Activated effector memory CD4-positive, alpha-beta T cell treated with Interleukin-2 at 50 U/mL for 16 hours (primary cell): ENCODE results near the gene VPS36.
"Not testable (repeated sequence)": the region's sequence is repeated elsewhere in the genome, so short reads cannot be mapped to it uniquely, and the experiment has no call there.

Experiments
- DNase-seq: peaks from one replicate; pipeline ENCODE4 v3.0.0-alpha.2; 2020

Gene VPS36

DNA sequence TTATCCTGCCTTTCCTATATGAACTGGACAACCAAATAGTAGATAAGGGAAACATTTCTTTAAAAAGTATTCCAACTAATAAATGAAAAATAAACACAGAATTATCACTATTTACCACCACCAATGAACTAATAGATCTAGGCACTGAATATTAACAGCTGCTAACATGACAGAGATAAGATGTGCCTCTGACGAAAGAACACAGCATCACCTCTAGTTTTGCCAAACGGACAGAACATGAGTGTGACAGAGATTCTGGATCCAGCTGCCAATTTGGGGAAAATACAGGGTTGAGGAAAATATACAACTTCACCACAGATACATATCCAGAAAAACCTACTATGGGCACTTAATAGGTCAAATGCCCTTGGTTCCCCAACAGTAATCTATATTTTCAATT lies 18.0 kb downstream of the VPS36 start:
- no peak for DNase-seq

DNA sequence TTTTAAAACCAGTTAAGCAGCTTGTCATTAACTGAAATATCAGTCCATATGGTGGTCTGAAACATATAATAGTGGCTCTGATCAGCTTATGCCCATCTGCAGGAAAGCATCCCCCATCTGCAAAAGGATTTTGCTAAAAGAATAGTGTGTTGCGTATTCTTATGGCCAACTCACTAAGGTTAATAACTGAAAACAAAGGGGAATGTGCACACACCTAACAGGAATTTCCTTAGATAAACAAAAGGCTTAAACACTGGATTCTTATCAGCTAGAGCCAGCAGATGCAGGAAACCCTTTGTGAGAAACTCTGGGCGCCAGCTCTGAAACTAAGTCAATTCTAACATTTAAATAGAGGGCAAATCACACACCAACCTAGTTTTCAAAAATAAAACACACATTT lies 22.1 kb downstream of the VPS36 start:
- DNase-seq: no peak

DNA sequence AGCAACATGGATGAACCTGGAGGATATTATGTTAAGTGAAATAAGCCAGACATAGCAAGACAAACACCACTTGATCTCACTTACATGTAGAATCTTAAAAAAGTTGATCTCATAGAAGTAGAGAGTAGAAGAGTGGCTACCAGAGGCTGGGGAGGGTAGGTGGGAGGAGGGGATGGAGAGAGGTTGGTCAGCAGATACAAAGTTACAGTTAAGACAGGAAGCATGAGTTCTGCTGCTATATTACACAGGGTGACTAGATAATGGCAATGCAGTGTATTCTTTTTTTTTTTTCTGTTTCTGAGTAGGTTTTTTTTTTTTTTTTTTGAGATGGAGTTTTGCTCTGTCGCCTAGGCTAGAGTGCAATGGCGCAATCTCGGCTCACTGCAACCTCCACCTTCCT lies 29.2 kb downstream of the VPS36 start:
- DNase-seq: no peak

DNA sequence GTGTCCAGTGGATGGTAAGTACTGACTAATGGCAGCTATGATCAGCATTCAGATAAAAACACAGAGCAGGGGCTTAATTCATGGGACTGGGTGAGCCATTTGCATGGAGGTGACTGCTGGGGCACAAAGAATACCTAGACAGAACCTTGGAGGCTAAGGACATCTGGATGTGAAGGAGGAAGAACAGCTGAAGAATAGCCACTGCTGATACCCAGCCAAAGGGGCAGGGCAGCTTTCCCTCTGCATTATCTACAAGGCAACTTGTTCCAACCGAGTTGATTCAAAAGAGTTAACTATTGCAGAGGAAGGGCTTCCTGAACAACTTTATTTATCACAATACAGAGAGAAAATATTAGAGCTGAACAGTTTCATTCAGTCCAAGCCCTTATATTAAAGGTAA lies 31.4 kb downstream of the VPS36 start:
- no peak for DNase-seq

DNA sequence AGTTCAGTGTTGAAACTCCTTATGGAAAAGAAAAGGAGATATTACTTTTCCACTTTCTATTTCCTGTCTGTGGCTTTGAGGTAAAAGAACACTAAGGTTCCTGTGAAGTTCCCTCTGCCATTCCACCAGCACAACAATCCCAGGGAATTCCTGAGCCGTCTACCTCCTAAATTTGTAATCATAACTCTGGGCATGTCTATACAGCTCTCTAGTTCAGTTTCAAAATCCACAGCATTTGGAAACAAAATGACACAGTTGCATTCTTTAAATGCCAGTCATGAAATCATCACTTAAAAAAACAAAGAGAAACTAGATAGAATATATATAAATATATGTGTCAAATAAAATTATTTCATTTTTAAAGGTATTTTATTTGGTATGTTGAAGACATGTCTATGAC lies 35.5 kb downstream of the VPS36 start:
- DNase-seq: no peak

GRCh38 chr13:52414051-52414450 lies 36.4 kb downstream of the VPS36 start:
- DNase-seq: no peak

GRCh38 chr13:52412128-52412527 lies 38.3 kb downstream of the VPS36 start:
- no peak for DNase-seq

- DNase-seq: no peak
Observed at GRCh38 chr13:52411629-52412028, 38.8 kb downstream of the VPS36 start.

DNA sequence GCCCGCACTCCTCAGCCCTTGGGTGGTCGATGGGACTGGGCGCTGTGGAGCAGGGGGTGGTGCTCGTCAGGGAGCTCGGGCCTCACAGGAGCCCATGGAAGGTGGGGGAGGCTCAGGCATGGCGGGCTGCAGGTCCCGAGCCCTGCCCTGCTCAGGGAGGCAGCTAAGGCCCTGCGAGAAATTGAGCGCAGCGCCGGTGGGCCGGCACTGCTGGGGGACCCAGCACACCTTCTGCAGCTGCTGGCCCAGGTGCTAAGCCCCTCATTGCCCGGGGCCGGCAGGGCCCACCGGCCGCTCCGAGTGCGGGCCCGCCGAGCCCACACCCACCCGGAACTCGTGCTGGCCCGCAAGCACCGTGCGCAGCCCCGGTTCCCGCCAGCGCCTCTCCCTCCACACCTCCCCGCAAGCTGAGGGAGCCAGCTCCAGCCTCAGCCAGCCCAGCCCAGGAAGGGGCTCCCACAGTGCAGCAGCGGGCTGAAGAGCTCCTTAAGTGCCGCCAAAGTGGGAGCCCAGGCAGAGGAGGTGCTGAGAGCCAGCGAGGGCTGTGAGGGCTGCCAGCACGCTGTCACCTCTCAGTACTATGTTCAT lies 42.3 kb downstream of the VPS36 start:
- DNase-seq: not testable (repeated sequence)

GRCh38 chr13:52407436-52407835 lies 43.0 kb downstream of the VPS36 start:
- DNase-seq: not testable (repeated sequence)

DNA sequence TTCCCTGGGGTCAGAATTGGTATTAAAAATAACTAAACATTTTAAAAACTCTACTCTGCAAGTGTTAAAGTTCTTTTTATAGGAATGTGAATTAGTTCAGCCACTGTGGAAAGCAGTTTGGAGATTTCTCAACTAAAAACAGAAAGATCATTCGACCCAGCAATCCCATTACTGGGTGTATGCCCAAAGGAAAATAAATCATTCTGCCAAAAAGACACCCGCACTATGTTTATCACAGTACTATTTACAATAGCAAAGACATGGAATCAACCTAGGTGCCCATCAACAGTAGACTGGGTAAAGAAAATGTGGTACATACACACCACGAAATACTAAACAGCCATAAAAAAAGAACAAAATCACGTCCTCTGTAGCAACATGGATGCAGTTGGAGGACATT lies 43.8 kb downstream of the VPS36 start:
- DNase-seq: no peak

- DNase-seq: peak; percentile 2
Observed at GRCh38 chr13:52405767-52406494, 44.5 kb downstream of the VPS36 start, which contains the start of gene THSD1. TSS of gene THSD1 (minus strand) at chr13:52406172. CDS start at chr13:52402600, 3,572 bp downstream.

DNA sequence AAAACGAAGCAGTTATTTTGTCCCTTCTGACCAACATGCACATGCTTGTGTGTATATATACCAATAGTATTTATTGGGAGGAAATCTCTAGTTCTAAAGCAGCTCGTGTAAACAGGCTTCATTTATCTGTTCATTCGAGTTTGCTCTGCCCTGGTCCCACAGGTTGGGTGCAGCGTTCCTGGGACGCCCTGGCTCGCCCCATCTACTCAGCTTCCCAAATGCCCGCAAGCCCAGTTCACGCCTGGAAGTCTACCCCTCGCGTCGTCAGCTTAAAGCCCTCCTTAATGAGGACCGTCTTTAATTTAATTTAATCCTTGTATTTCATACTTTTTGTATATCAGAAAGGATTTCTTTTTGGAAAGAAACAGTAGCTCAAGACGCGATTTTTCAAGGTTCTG lies 45.1 kb downstream of the VPS36 start:
- DNase-seq: no peak

DNA sequence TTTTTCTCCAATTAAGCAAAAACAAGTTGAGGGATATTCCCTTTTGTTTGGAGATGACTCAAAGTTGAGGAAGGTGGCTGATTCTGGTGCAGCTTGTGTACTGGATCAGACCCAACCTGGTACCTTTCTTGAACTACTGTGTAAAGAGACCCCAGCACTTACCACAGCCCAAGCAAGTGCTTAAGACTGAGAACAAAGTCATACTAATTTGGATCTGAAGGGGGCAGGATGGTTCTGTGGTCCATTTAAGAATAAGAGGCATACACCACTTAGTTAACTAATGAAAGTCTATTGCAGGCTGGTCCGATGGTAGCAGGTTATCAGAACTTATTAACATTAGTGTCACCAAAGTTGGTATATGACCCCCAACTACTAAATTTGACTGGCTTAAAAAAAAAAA lies 50.7 kb downstream of the VPS36 start:
- no peak for DNase-seq

DNA sequence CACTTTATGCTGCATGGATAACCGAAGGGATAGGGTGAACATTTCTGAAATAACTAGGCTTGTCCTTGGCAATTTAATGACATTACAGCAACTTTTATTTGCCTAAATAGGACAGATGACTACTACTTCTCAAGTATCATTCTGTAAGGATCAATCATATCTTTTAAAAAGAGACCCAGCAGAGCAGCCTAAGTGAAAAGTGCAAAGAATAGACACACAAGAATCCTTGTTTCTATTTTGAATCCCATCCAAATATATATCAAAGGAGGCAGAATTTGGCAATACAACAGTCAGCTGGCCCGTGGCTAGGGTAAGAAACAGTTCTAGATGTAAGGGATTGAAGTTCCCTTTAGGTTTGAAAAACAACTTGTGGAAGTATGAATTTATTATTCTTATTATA lies 51.4 kb downstream of the VPS36 start:
- no peak for DNase-seq

DNA sequence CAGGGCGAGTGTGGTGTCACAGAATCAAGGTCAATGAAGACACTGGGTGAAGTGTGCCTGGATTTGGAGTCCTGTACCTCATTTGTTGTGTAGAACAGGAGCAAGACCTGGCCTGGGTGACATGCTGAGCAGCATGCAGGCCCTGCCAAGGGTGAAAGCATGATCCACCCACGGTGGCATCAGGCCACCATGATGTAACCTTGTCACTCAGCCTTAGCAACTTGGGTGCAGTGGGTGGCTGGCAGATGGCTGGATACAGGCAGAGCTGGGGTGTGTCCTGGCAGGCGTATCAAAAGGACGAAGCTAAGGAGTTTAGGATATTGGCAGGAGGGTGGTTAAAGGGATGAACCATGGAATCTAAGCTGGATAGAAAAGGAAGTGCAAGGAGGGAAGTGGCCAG lies 54.7 kb downstream of the VPS36 start:
- no peak for DNase-seq

GRCh38 chr13:52394586-52394985 lies 55.8 kb downstream of the VPS36 start:
- DNase-seq: no peak

GRCh38 chr13:52393572-52394357 lies 56.7 kb downstream of the VPS36 start:
- no peak for DNase-seq

DNA sequence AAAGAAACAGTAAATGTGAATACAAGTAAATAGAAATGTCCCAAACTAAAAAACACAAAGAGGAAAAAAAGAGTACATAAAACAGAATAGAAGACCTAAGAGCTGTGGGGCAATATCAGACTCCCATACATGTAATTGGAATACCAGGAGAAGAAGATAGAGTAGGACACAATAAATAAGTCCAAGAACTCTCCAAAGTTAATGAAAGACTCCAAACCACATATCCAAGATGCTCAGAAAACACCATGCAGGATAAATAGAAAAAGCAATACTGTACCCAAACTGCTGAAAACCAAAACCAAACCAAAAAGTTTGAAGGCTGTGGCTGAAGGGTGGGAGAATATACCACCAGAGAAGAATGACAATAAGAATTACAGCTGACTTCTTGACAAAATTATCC lies 62.7 kb downstream of the VPS36 start:
- no peak for DNase-seq

- no peak for DNase-seq
Observed at GRCh38 chr13:52385870-52386269, 64.6 kb downstream of the VPS36 start.

GRCh38 chr13:52383366-52383765 lies 67.1 kb downstream of the VPS36 start:
- DNase-seq: no peak

GRCh38 chr13:52378312-52378711 lies 72.1 kb downstream of the VPS36 start:
- DNase-seq: no peak

DNA sequence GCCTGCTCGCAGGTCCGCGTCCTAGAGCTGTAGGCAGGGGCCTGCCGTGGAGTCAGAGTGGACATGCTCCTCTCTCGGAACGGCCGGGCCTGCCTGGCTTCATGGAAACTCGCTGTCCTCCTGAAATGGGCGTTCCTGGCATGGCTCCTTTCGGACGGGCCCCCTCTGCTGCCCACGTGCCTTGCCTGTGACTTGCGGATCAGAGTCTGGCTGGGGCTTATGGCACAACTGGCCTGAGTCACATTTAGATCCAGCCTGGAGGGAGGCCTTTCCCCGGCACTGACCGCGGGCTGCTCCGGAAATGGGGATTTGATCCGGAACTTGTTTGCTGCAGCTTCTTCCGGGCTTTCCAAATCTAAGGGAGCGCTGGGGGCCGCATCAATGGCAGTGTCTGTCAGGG lies 72.5 kb downstream of the VPS36 start:
- DNase-seq: no peak

- no peak for DNase-seq
Observed at GRCh38 chr13:52374873-52375411, 75.5 kb downstream of the VPS36 start.
